ENCODE results near the gene TMEM130.

DNA sequence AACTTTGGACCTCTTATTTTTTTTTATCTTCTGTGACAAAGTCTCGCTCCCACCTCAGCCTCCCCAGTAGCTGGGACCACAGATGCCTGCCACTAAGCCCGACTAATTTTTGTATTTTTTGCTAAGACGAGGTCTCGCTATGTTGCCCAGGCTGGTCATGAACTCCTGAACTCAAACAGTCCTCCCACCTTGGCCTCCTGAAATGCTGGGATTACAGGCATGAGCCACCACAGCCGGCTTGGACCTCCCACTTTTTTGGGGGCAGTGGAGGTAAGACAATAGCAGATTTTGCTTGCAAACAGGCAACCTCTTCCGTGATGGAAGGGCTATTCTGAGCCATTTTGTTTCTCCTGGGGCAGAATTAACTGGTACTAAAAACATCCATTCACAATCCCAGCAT lies 7.3 kb upstream of the TMEM130 start:
- TF ChIP-seq CTCF (IDR thresholded peaks at IDR 0.05): no peak
- no peak for TF ChIP-seq POLR2A (IDR thresholded peaks at IDR 0.05)

Measured in Peyer's patch (tissue), 4 donors.